Naive thymus-derived CD4-positive, alpha-beta T cell (primary cell): Measurements from ENCODE around the gene AMPD3. TPM values are rescaled to one million over a fixed set of nuclear protein-coding genes. Genes with fewer than 3 reads are reported as not detected.
A peak's percentile ranks its signal among the peaks of the same experiment; 100 is the strongest.

ENCODE experiments used
- ATAC-seq: fragments of 150-1000 bp; cut with Tn5 transposase; 2 replicates; pipeline ENCODE4 v1.10.0; 2021; ENCODE audit warnings: mild to moderate bottlenecking, moderate library complexity
- CTCF ChIA-PET: fragments of 350-600 bp; sonication (Branson Sonifier 250); formaldehyde crosslinking; loops from one replicate; lab custom pipeline; 2021; ENCODE audit warnings: antibody characterized with exemption; lab: Charles Lee
- POLR2A ChIA-PET: fragments of 350-600 bp; sonication (Branson Sonifier 250); formaldehyde crosslinking; loops from one replicate; lab custom pipeline; 2021; ENCODE audit warnings: antibody characterized with exemption, inconsistent platforms; lab: Charles Lee
- DNase-seq, 9 donors: peaks; one replicate each; pipeline versions ENCODE4 v3.0.0 to v3.0.0-alpha.2; 2020 to 2022; ENCODE audit warnings: mixed read lengths in 1 of 9
- H3K27ac ChIP-seq: one replicate; pipeline ENCODE4 v1.7.0; 2013; ENCODE audit warnings: mild to moderate bottlenecking, low read depth, low read length, moderate library complexity
- H3K27me3 ChIP-seq, 2 donors: one replicate each; pipeline ENCODE4 v1.7.0; 2013; ENCODE audit warnings: low read length in 2 of 2, mild to moderate bottlenecking in 2 of 2, moderate library complexity in 2 of 2; ENCODE audit not compliant: control insufficient read depth in 2 of 2, insufficient read depth in 2 of 2
- H3K36me3 ChIP-seq, 3 experiments: 1 replicate in 2 of 3; 2 replicates in 1 of 3; pipeline ENCODE4 v1.7.0; 2013; ENCODE audit warnings: low read length in 3 of 3, mild to moderate bottlenecking in 3 of 3, moderate library complexity in 1 of 3; ENCODE audit not compliant: insufficient read depth in 3 of 3, control insufficient read depth in 2 of 3
- H3K4me1 ChIP-seq, 2 donors: one replicate each; pipeline ENCODE4 v1.7.0; 2013; ENCODE audit warnings: low read length in 2 of 2, mild to moderate bottlenecking in 2 of 2, moderate library complexity in 1 of 2; ENCODE audit not compliant: control insufficient read depth in 2 of 2, insufficient read depth in 2 of 2
- H3K4me3 ChIP-seq: 2 replicates; pipeline ENCODE4 v1.7.0; 2013; ENCODE audit warnings: mild to moderate bottlenecking, low read length
- H3K9me3 ChIP-seq, 3 experiments: 1 replicate in 2 of 3; 2 replicates in 1 of 3; pipeline ENCODE4 v1.7.0; 2013; ENCODE audit warnings: low read length in 3 of 3; ENCODE audit not compliant: control insufficient read depth in 2 of 3
- H3K27ac Mint-ChIP-seq, 9 donors: one replicate each; pipeline ENCODE4 v1.8.0; 2020 to 2022; ENCODE audit warnings: mixed read lengths in 9 of 9, mild to moderate bottlenecking in 8 of 9, moderate library complexity in 5 of 9, inconsistent platforms in 2 of 9
- H3K27me3 Mint-ChIP-seq, 5 donors: one replicate each; pipeline ENCODE4 v1.8.0; 2021 to 2022; ENCODE audit warnings: mixed read lengths in 5 of 5, mild to moderate bottlenecking in 1 of 5
- H3K36me3 Mint-ChIP-seq, 5 donors: one replicate each; pipeline ENCODE4 v1.8.0; 2020 to 2022; ENCODE audit warnings: mixed read lengths in 5 of 5, mild to moderate bottlenecking in 3 of 5, inconsistent platforms in 1 of 5
- H3K4me1 Mint-ChIP-seq, 7 donors: one replicate each; pipeline ENCODE4 v1.8.0; 2020 to 2022; ENCODE audit warnings: mixed read lengths in 7 of 7, mild to moderate bottlenecking in 3 of 7, inconsistent platforms in 1 of 7
- H3K4me3 Mint-ChIP-seq, 10 donors: one replicate each; pipeline ENCODE4 v1.8.0; 2020 to 2022; ENCODE audit warnings: mild to moderate bottlenecking in 10 of 10, mixed read lengths in 10 of 10, moderate library complexity in 6 of 10, inconsistent platforms in 2 of 10
- H3K9me3 Mint-ChIP-seq, 11 donors: one replicate each; pipeline ENCODE4 v1.8.0; 2020 to 2022; ENCODE audit warnings: mixed read lengths in 11 of 11, mild to moderate bottlenecking in 4 of 11, inconsistent platforms in 1 of 11, moderate library complexity in 1 of 11
- intact Hi-C, 2 donors: fragments of 100-400 bp; cut with micrococcal nuclease; formaldehyde crosslinking; loops; one replicate each; pipeline ENCODE4 v1.15.1; 2023
- polyA plus RNA-seq, 2 donors: library from polyadenylated mRNA; unstranded; fragments of 300-500 nt; fragmentation: Illumina TruSeq; gene quantifications; one replicate each; pipeline ENCODE4 v1.2.3, GENCODE V29; 2021
- total RNA-seq, 6 experiments: library from RNA in 5 of 6; stranded (reverse) in 5 of 6; gene quantifications; 1 replicate in 5 of 6; 2 replicates in 1 of 6; pipeline ENCODE4 v1.2.3 and lab custom pipeline; 2021 to 2026

The AMPD3 gene
- total and polyA plus RNA-seq, 7 experiments from 2014 or later, result 12.9 to 35.1 (median 29.9) TPM

- H3K4me3 ChIP-seq, result no peak overlapping the region
- H3K27ac ChIP-seq, result no peak overlapping the region
- no peaks in the 10 kb centered on the region for H3K9me3 ChIP-seq
- Mint-ChIP-seq H3K27me3 (no peaks in the 10 kb centered on the region), H3K4me3 (no peak overlapping the region), H3K9me3 (no peaks in the 10 kb centered on the region), H3K36me3 (peaks cover 8 to 36% (median 8%) of the 10 kb centered on the region in 5 donors), H3K4me1 (peaks cover 0 to 18% (median 2%) of the 10 kb centered on the region in 7 donors), H3K27ac (peak overlapping the region in 1 of 9 donors; percentile 43)
- ChIA-PET POLR2A (interaction anchor here (1.7 kb wide), 1 partner anchor 22 kb away, joined by 5 read pairs; the partner anchor contains the start of gene RNF141), CTCF (interaction anchor here (0.5 to 2.2 kb wide), 3 partner anchors 22 to 275 kb away, joined by 3 to 8 read pairs (median 5); partner anchors contain the start of gene RNF141)
- no peaks in the 10 kb centered on the region for H3K27me3 ChIP-seq
- DNase-seq, result no peak
- peaks cover 3 to 29% (median 4%) of the 10 kb centered on the region in 3 experiments for H3K36me3 ChIP-seq
- intact Hi-C loops, result loop anchor here in 1 of 2 donors (5.0 kb wide), 2 partner anchors 107 to 218 kb away; no protein-coding TSS in a partner anchor
- no peak for ATAC-seq
- H3K4me1 ChIP-seq, result no peaks in the 10 kb centered on the region
These were observed 63.8 kb downstream of the AMPD3 start for GRCh38 chr11:10518891-10519290.

- Mint-ChIP-seq H3K27ac (no peak overlapping the region), H3K36me3 (peaks cover 8 to 37% (median 9%) of the 10 kb centered on the region in 5 donors), H3K4me1 (peaks cover 0 to 18% (median 2%) of the 10 kb centered on the region in 7 donors), H3K9me3 (no peaks in the 10 kb centered on the region), H3K4me3 (no peak overlapping the region), H3K27me3 (no peaks in the 10 kb centered on the region)
- DNase-seq (no peak), ATAC-seq (no peak)
- Histone ChIP-seq H3K27me3 (no peaks in the 10 kb centered on the region), H3K4me1 (no peaks in the 10 kb centered on the region), H3K27ac (no peak overlapping the region), H3K4me3 (no peak overlapping the region), H3K9me3 (no peaks in the 10 kb centered on the region), H3K36me3 (peaks cover 3 to 32% (median 8%) of the 10 kb centered on the region in 3 experiments)
- POLR2A ChIA-PET, result interaction anchor here (1.7 kb wide), 1 partner anchor 21 kb away, joined by 5 read pairs; the partner anchor contains the start of gene RNF141
- CTCF ChIA-PET, result interaction anchor here (0.8 to 2.2 kb wide), 3 partner anchors 21 to 217 kb away, joined by 3 to 8 read pairs (median 4); partner anchors contain the start of gene RNF141
- intact Hi-C loops, result loop anchor here in 1 of 2 donors (5.0 kb wide), 2 partner anchors 107 to 218 kb away; no protein-coding TSS in a partner anchor
These were observed 64.6 kb downstream of the AMPD3 start for GRCh38 chr11:10519630-10520029.

- Mint-ChIP-seq H3K9me3 (no peaks in the 10 kb centered on the region), H3K4me1 (peaks cover 0 to 18% (median 2%) of the 10 kb centered on the region in 7 donors), H3K36me3 (peaks cover 5 to 33% (median 9%) of the 10 kb centered on the region in 5 donors), H3K4me3 (no peak overlapping the region), H3K27ac (no peak overlapping the region), H3K27me3 (no peaks in the 10 kb centered on the region)
- Histone ChIP-seq H3K36me3 (peaks cover 3 to 36% (median 9%) of the 10 kb centered on the region in 3 experiments), H3K27me3 (no peaks in the 10 kb centered on the region), H3K4me1 (no peaks in the 10 kb centered on the region), H3K4me3 (no peak overlapping the region), H3K27ac (no peak overlapping the region), H3K9me3 (no peaks in the 10 kb centered on the region)
- DNase-seq (no peak), ATAC-seq (no peak)
- ChIA-PET POLR2A (interaction anchor here (1.7 kb wide), 1 partner anchor 20 kb away, joined by 5 read pairs; the partner anchor contains the start of gene RNF141), CTCF (interaction anchor here (0.9 to 2.2 kb wide), 2 partner anchors 20 to 116 kb away, joined by 3 to 8 read pairs; partner anchors contain the start of gene RNF141)
- intact Hi-C loops, result no loop called here
These were observed 65.5 kb downstream of the AMPD3 start for GRCh38 chr11:10520562-10520961.

GRCh38 chr11:10522276-10522675 lies 67.2 kb downstream of the AMPD3 start:
- intact Hi-C loops, result no loop called here
- ChIA-PET CTCF (no interaction called here), POLR2A (no interaction called here)
- no peaks in the 10 kb centered on the region for H3K27me3 Mint-ChIP-seq
- H3K27me3 ChIP-seq, result no peaks in the 10 kb centered on the region
- H3K4me1 Mint-ChIP-seq, result peaks cover 4 to 27% (median 11%) of the 10 kb centered on the region in 7 donors
- H3K27ac ChIP-seq, result no peak overlapping the region
- H3K4me3 ChIP-seq, result no peak overlapping the region
- peaks cover 3 to 41% (median 9%) of the 10 kb centered on the region in 3 experiments for H3K36me3 ChIP-seq
- H3K36me3 Mint-ChIP-seq, result peaks cover 7 to 39% (median 19%) of the 10 kb centered on the region in 5 donors
- H3K4me1 ChIP-seq, result no peaks in the 10 kb centered on the region
- peak overlapping the region in 4 of 9 donors; percentile 3 to 33 (median 15) for H3K27ac Mint-ChIP-seq
- no peaks in the 10 kb centered on the region for H3K9me3 Mint-ChIP-seq
- DNase-seq (no peak), ATAC-seq (no peak)
- no peaks in the 10 kb centered on the region for H3K9me3 ChIP-seq
- H3K4me3 Mint-ChIP-seq, result no peak overlapping the region

GRCh38 chr11:10522921-10523320 lies 67.9 kb downstream of the AMPD3 start:
- DNase-seq, result no peak
- no peaks in the 10 kb centered on the region for H3K27me3 Mint-ChIP-seq
- no peak overlapping the region for H3K4me3 Mint-ChIP-seq
- ATAC-seq, result no peak
- Histone ChIP-seq H3K4me1 (no peaks in the 10 kb centered on the region), H3K9me3 (no peaks in the 10 kb centered on the region), H3K27ac (no peak overlapping the region), H3K4me3 (no peak overlapping the region), H3K27me3 (no peaks in the 10 kb centered on the region), H3K36me3 (peaks cover 3 to 41% (median 9%) of the 10 kb centered on the region in 3 experiments)
- H3K36me3 Mint-ChIP-seq, result peaks cover 8 to 44% (median 23%) of the 10 kb centered on the region in 5 donors
- intact Hi-C loops, result no loop called here
- H3K4me1 Mint-ChIP-seq, result peaks cover 7 to 29% (median 16%) of the 10 kb centered on the region in 7 donors
- CTCF ChIA-PET, result interaction anchor here (1.2 kb wide), 1 partner anchor 18 kb away, joined by 3 read pairs; the partner anchor contains the start of gene RNF141
- H3K27ac Mint-ChIP-seq, result no peak overlapping the region
- no peaks in the 10 kb centered on the region for H3K9me3 Mint-ChIP-seq
- POLR2A ChIA-PET, result interaction anchor here (1.2 kb wide), 1 partner anchor 110 kb away, joined by 3 read pairs; no protein-coding TSS in a partner anchor

- intact Hi-C loops, result no loop called here
- Histone ChIP-seq H3K27me3 (no peaks in the 10 kb centered on the region), H3K9me3 (no peaks in the 10 kb centered on the region), H3K36me3 (peaks cover 3 to 53% (median 9%) of the 10 kb centered on the region in 3 experiments), H3K4me1 (no peaks in the 10 kb centered on the region), H3K27ac (no peak overlapping the region), H3K4me3 (no peak overlapping the region)
- ChIA-PET CTCF (no interaction called here), POLR2A (interaction anchor here (0.7 kb wide), 1 partner anchor 284 kb away, joined by 3 read pairs; the partner anchor contains the start of gene EIF4G2)
- Mint-ChIP-seq H3K27ac (no peak overlapping the region), H3K36me3 (peaks cover 11 to 52% (median 32%) of the 10 kb centered on the region in 5 donors), H3K4me1 (peaks cover 7 to 29% (median 16%) of the 10 kb centered on the region in 7 donors), H3K4me3 (no peak overlapping the region), H3K27me3 (no peaks in the 10 kb centered on the region), H3K9me3 (no peaks in the 10 kb centered on the region)
- DNase-seq (no peak), ATAC-seq (no peak)
These were observed 69.4 kb downstream of the AMPD3 start for GRCh38 chr11:10524471-10524870.
